Measurements from ENCODE around the gene KIF6.

- TF ChIP-seq CTCF (conservative IDR thresholded peaks at IDR 0.05; ENCODE audit: low read length): no peak
- TF ChIP-seq EZH2phosphoT487 (IDR thresholded peaks at IDR 0.05; ENCODE audit: borderline replicate concordance): no peak
These were observed 272.7 kb downstream of the KIF6 start for GRCh38 chr6:39452306-39453145.

Data from Loucy (cell line).